ENCODE results near the gene DRC3. TPM values are rescaled to one million over a fixed set of nuclear protein-coding genes. Genes with fewer than 3 reads are reported as not detected.

DRC3 gene
- total and polyA plus RNA-seq, 10 of the 15 experiments (the other 5 are each of a cell fraction or from before 2014, with no cell fraction given), result 0.18 to 2.3 (median 0.60) TPM; not detected in 3

DNA sequence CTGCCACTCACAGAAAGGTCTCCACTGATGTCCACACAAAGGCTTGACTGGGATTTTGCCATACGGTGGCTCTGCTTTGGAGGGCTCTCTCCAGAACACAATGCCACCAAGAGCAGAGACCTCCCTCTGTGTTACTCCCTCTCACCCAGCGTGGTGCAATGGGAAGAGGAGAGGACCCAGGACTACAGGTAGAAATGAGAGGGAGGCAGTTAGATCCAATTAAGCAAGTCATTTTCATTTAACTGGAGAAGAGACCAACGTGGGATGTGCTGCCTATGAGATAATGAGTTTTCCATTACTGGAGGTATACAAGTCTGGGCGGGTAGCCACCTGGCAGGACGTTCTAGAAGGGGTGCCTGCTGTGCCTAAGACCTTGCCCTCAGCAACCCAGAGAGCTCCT lies 34.7 kb upstream of the DRC3 start:
- H3K9me3 ChIP-seq (replicated peaks; ENCODE audit: control insufficient read depth, insufficient read depth, low read length), result no peaks in the 10 kb centered on the region
- no peak overlapping the region for H3K4me3 ChIP-seq
- WGBS (ENCODE audit: insufficient coverage, insufficient replicate concordance, low lambda C conversion rate, missing lambda C conversion rate), result 64% methylated on average over 5 of the region's 5 CpGs
- peaks cover 7% of the 10 kb centered on the region; the same call in 1 of the 2 replicates for H3K4me1 ChIP-seq (ENCODE audit: control insufficient read depth, insufficient read depth, low read length)
- FAIRE-seq (no peak), DNase-seq (ENCODE audit: low read depth, low spot score) (no peak), ATAC-seq (no peak)
- H3K36me3 ChIP-seq (ENCODE audit: control insufficient read depth in 2 of 2, insufficient read depth in 2 of 2, low read length in 1 of 2), result no peaks in the 10 kb centered on the region
- SMC1A ChIA-PET (ENCODE audit: uncharacterized antibody, unreplicated experiment), result interaction anchor here (1.0 to 1.8 kb wide), 3 partner anchors 10 to 47 kb away, joined by 3 to 4 read pairs (median 3); no protein-coding TSS in a partner anchor
- H2AFZ ChIP-seq (ENCODE audit: control insufficient read depth, low read depth, low read length), result no peak overlapping the region
- BruUV-seq (replicated peaks), result no TSS peak
- in situ Hi-C loops (cut with MboI), result no loop called here
- RAD21 ChIA-PET (ENCODE audit: unreplicated experiment), result no interaction called here
- H3K27ac ChIP-seq (ENCODE audit: control insufficient read depth, insufficient read depth), result no peak overlapping the region
- TF ChIP-seq SREBF1 (IDR thresholded peaks at IDR 0.05; ENCODE audit: low read length) (no peak), MYC (IDR thresholded peaks at IDR 0.05; ENCODE audit: insufficient read depth, insufficient read length, insufficient replicate concordance, low read length, severe bottlenecking) (no peak), E2F8 (IDR thresholded peaks at IDR 0.05; ENCODE audit: low read depth, partially characterized antibody) (no peak), ETV6 (conservative IDR thresholded peaks at IDR 0.05 in 1 of 2, IDR thresholded peaks at IDR 0.05 in 1 of 2; ENCODE audit: borderline replicate concordance in 1 of 2, low read depth in 1 of 2) (no peak)
- no peaks in the 10 kb centered on the region; the same call in 1 of the 2 replicates for H4K20me1 ChIP-seq (ENCODE audit: control insufficient read depth, insufficient read depth)
- POLR2A ChIA-PET, result interaction anchor here (1.2 kb wide), 1 partner anchor 29 kb away, joined by 4 read pairs; no protein-coding TSS in a partner anchor
- intact Hi-C loops (cut with micrococcal nuclease; ENCODE audit: unreplicated experiment), result no loop called here
- no peaks in the 10 kb centered on the region for H3K79me2 ChIP-seq (ENCODE audit: control insufficient read depth, insufficient read depth, low read length)
- H3K27me3 ChIP-seq (replicated peaks in 1 of 2; ENCODE audit: control insufficient read depth in 2 of 2, insufficient read depth in 2 of 2, low read length in 1 of 2), result no peaks in the 10 kb centered on the region
- H3K4me2 ChIP-seq (ENCODE audit: control insufficient read depth, insufficient read depth), result no peak overlapping the region; the same call in 1 of the 2 replicates
- no peak overlapping the region for H3K9ac ChIP-seq (ENCODE audit: control insufficient read depth, insufficient read depth, low read length)
- CTCF ChIA-PET, result interaction anchor here (0.9 kb wide), 1 partner anchor 22 kb away, joined by 3 read pairs; no protein-coding TSS in a partner anchor
